Naive thymus-derived CD4-positive, alpha-beta T cell (primary cell): Measurements from ENCODE around the gene CLCN7. TPM values are rescaled to one million over a fixed set of nuclear protein-coding genes. Genes with fewer than 3 reads are reported as not detected.

Source experiments
- ATAC-seq: fragments of 150-1000 bp; cut with Tn5 transposase; 2 replicates; pipeline ENCODE4 v1.10.0; 2021; ENCODE audit warnings: mild to moderate bottlenecking, moderate library complexity
- CTCF ChIA-PET: fragments of 350-600 bp; sonication (Branson Sonifier 250); formaldehyde crosslinking; loops from one replicate; lab custom pipeline; 2021; ENCODE audit warnings: antibody characterized with exemption; lab: Charles Lee
- POLR2A ChIA-PET: fragments of 350-600 bp; sonication (Branson Sonifier 250); formaldehyde crosslinking; loops from one replicate; lab custom pipeline; 2021; ENCODE audit warnings: antibody characterized with exemption, inconsistent platforms; lab: Charles Lee
- DNase-seq, 9 donors: peaks; one replicate each; pipeline versions ENCODE4 v3.0.0 to v3.0.0-alpha.2; 2020 to 2022; ENCODE audit warnings: mixed read lengths in 1 of 9
- H3K27ac ChIP-seq: one replicate; pipeline ENCODE4 v1.7.0; 2013; ENCODE audit warnings: mild to moderate bottlenecking, low read depth, low read length, moderate library complexity
- H3K27me3 ChIP-seq, 2 donors: one replicate each; pipeline ENCODE4 v1.7.0; 2013; ENCODE audit warnings: low read length in 2 of 2, mild to moderate bottlenecking in 2 of 2, moderate library complexity in 2 of 2; ENCODE audit not compliant: control insufficient read depth in 2 of 2, insufficient read depth in 2 of 2
- H3K36me3 ChIP-seq, 3 experiments: 1 replicate in 2 of 3; 2 replicates in 1 of 3; pipeline ENCODE4 v1.7.0; 2013; ENCODE audit warnings: low read length in 3 of 3, mild to moderate bottlenecking in 3 of 3, moderate library complexity in 1 of 3; ENCODE audit not compliant: insufficient read depth in 3 of 3, control insufficient read depth in 2 of 3
- H3K4me1 ChIP-seq, 2 donors: one replicate each; pipeline ENCODE4 v1.7.0; 2013; ENCODE audit warnings: low read length in 2 of 2, mild to moderate bottlenecking in 2 of 2, moderate library complexity in 1 of 2; ENCODE audit not compliant: control insufficient read depth in 2 of 2, insufficient read depth in 2 of 2
- H3K4me3 ChIP-seq: 2 replicates; pipeline ENCODE4 v1.7.0; 2013; ENCODE audit warnings: mild to moderate bottlenecking, low read length
- H3K9me3 ChIP-seq, 3 experiments: 1 replicate in 2 of 3; 2 replicates in 1 of 3; pipeline ENCODE4 v1.7.0; 2013; ENCODE audit warnings: low read length in 3 of 3; ENCODE audit not compliant: control insufficient read depth in 2 of 3
- H3K27ac Mint-ChIP-seq, 9 donors: one replicate each; pipeline ENCODE4 v1.8.0; 2020 to 2022; ENCODE audit warnings: mixed read lengths in 9 of 9, mild to moderate bottlenecking in 8 of 9, moderate library complexity in 5 of 9, inconsistent platforms in 2 of 9
- H3K27me3 Mint-ChIP-seq, 5 donors: one replicate each; pipeline ENCODE4 v1.8.0; 2021 to 2022; ENCODE audit warnings: mixed read lengths in 5 of 5, mild to moderate bottlenecking in 1 of 5
- H3K36me3 Mint-ChIP-seq, 5 donors: one replicate each; pipeline ENCODE4 v1.8.0; 2020 to 2022; ENCODE audit warnings: mixed read lengths in 5 of 5, mild to moderate bottlenecking in 3 of 5, inconsistent platforms in 1 of 5
- H3K4me1 Mint-ChIP-seq, 7 donors: one replicate each; pipeline ENCODE4 v1.8.0; 2020 to 2022; ENCODE audit warnings: mixed read lengths in 7 of 7, mild to moderate bottlenecking in 3 of 7, inconsistent platforms in 1 of 7
- H3K4me3 Mint-ChIP-seq, 10 donors: one replicate each; pipeline ENCODE4 v1.8.0; 2020 to 2022; ENCODE audit warnings: mild to moderate bottlenecking in 10 of 10, mixed read lengths in 10 of 10, moderate library complexity in 6 of 10, inconsistent platforms in 2 of 10
- H3K9me3 Mint-ChIP-seq, 11 donors: one replicate each; pipeline ENCODE4 v1.8.0; 2020 to 2022; ENCODE audit warnings: mixed read lengths in 11 of 11, mild to moderate bottlenecking in 4 of 11, inconsistent platforms in 1 of 11, moderate library complexity in 1 of 11
- intact Hi-C, 2 donors: fragments of 100-400 bp; cut with micrococcal nuclease; formaldehyde crosslinking; loops; one replicate each; pipeline ENCODE4 v1.15.1; 2023
- polyA plus RNA-seq, 2 donors: library from polyadenylated mRNA; unstranded; fragments of 300-500 nt; fragmentation: Illumina TruSeq; gene quantifications; one replicate each; pipeline ENCODE4 v1.2.3, GENCODE V29; 2021
- total RNA-seq, 6 experiments: library from RNA in 5 of 6; stranded (reverse) in 5 of 6; gene quantifications; 1 replicate in 5 of 6; 2 replicates in 1 of 6; pipeline ENCODE4 v1.2.3 and lab custom pipeline; 2021 to 2026

The CLCN7 gene
- total and polyA plus RNA-seq, 7 experiments from 2014 or later: 17.0 to 140 (median 106) TPM

GRCh38 chr16:1435921-1436697 lies 38.7 kb downstream of the CLCN7 start:
- no peak overlapping the region for H3K4me3 Mint-ChIP-seq
- intact Hi-C loops: no loop called here
- peaks cover 0 to 2% (median 0%) of the 10 kb centered on the region in 5 donors for H3K27me3 Mint-ChIP-seq
- Histone ChIP-seq H3K36me3 (peaks cover 0 to 6% (median 0%) of the 10 kb centered on the region in 3 experiments), H3K4me3 (no peak overlapping the region), H3K9me3 (no peaks in the 10 kb centered on the region), H3K27me3 (no peaks in the 10 kb centered on the region), H3K4me1 (no peaks in the 10 kb centered on the region), H3K27ac (no peak overlapping the region)
- H3K36me3 Mint-ChIP-seq: no peaks in the 10 kb centered on the region
- DNase-seq: no peak
- H3K9me3 Mint-ChIP-seq: no peaks in the 10 kb centered on the region
- no peak overlapping the region for H3K27ac Mint-ChIP-seq
- no peak for ATAC-seq
- ChIA-PET CTCF (interaction anchor here (0.6 kb wide), 1 partner anchor 799 kb away, joined by 3 read pairs; no protein-coding TSS in a partner anchor), POLR2A (no interaction called here)
- peaks cover 0 to 3% (median 0%) of the 10 kb centered on the region in 7 donors for H3K4me1 Mint-ChIP-seq

DNA sequence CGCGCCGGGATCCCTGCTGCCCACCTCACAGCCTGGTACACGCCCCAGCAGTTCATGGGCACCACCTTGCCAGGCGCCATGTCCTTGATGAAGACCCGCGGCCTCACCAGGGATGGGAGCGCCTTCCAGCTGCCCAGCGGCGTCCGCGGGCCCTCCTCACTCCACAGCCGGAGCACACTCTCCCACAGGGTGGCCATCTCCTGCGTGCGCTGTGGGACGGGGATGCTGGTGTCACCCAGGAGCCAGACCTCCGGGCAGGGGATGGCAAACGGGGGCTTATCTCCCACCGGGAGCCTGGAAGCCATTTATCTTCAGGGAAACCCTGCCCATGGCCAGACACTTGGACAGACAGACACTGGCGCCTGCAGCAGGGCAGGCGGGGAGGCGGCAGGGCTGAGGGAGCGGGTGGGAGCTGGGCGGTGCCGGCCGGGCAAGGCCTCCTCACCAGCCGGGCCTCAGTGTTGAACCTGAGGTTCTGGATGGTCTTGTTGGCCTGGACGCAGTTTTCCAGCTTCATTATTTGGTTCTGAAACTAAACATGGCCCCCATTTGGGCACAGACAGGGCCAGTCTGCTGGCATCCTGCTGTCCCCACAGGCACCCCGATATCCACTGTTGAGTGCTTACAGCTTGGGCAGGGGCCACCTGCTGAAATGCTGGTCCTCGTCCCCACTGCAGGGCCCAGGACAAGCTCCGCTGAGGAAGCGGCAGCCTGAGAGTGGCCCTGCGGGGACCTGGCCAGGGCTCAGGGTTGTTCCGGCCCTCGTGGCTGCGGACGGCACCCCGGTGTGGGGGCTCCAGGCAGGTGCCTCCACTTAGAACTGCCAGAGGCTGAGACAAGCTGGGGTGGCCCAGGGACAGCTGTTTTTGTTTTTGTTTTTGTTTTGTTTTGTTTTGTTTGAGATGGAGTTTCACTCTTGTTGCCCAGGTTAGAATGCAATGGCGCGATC lies 39.9 kb downstream of the CLCN7 start:
- no peak overlapping the region for H3K27ac ChIP-seq
- DNase-seq: no peak
- H3K27me3 ChIP-seq: no peaks in the 10 kb centered on the region
- Mint-ChIP-seq H3K9me3 (no peaks in the 10 kb centered on the region), H3K4me3 (no peak overlapping the region), H3K36me3 (no peaks in the 10 kb centered on the region), H3K27me3 (peaks cover 0 to 2% (median 0%) of the 10 kb centered on the region in 5 donors), H3K27ac (no peak overlapping the region), H3K4me1 (peaks cover 0 to 3% (median 0%) of the 10 kb centered on the region in 7 donors)
- POLR2A ChIA-PET: no interaction called here
- CTCF ChIA-PET: no interaction called here
- intact Hi-C loops: no loop called here
- no peak overlapping the region for H3K4me3 ChIP-seq
- H3K36me3 ChIP-seq: peaks cover 0 to 6% (median 0%) of the 10 kb centered on the region in 3 experiments
- ATAC-seq: no peak
- H3K9me3 ChIP-seq: no peaks in the 10 kb centered on the region
- H3K4me1 ChIP-seq: no peaks in the 10 kb centered on the region

GRCh38 chr16:1433756-1434155 lies 41.1 kb downstream of the CLCN7 start:
- H3K4me1 ChIP-seq: no peaks in the 10 kb centered on the region
- no peak overlapping the region for H3K4me3 ChIP-seq
- H3K36me3 Mint-ChIP-seq: no peaks in the 10 kb centered on the region
- intact Hi-C loops: no loop called here
- ATAC-seq (no peak), DNase-seq (no peak)
- peaks cover 0 to 6% (median 0%) of the 10 kb centered on the region in 3 experiments for H3K36me3 ChIP-seq
- H3K27ac Mint-ChIP-seq: no peak overlapping the region
- H3K4me1 Mint-ChIP-seq: peaks cover 0 to 3% (median 0%) of the 10 kb centered on the region in 7 donors
- CTCF ChIA-PET: no interaction called here
- no peaks in the 10 kb centered on the region for H3K9me3 ChIP-seq
- H3K4me3 Mint-ChIP-seq: peak overlapping the region in 1 of 10 donors; percentile 14
- no peaks in the 10 kb centered on the region for H3K27me3 ChIP-seq
- H3K9me3 Mint-ChIP-seq: no peaks in the 10 kb centered on the region
- peaks cover 0 to 2% (median 0%) of the 10 kb centered on the region in 5 donors for H3K27me3 Mint-ChIP-seq
- POLR2A ChIA-PET: interaction anchor here (1.7 kb wide), 1 partner anchor 59 kb away, joined by 6 read pairs; no protein-coding TSS in a partner anchor
- H3K27ac ChIP-seq: peak overlapping the region; percentile 63

- intact Hi-C loops: no loop called here
- H3K4me3 Mint-ChIP-seq: peak overlapping the region in 1 of 10 donors; percentile 74
These were observed 41.6 kb downstream of the CLCN7 start for GRCh38 chr16:1433263-1433560.

GRCh38 chr16:1432388-1433262 lies 42.2 kb downstream of the CLCN7 start:
- H3K9me3 Mint-ChIP-seq: no peaks in the 10 kb centered on the region
- Histone ChIP-seq H3K27me3 (no peaks in the 10 kb centered on the region), H3K36me3 (peaks cover 0 to 6% (median 0%) of the 10 kb centered on the region in 3 experiments), H3K4me1 (no peaks in the 10 kb centered on the region), H3K9me3 (no peaks in the 10 kb centered on the region), H3K27ac (peak overlapping the region; percentile 63), H3K4me3 (peak overlapping the region; percentile 24)
- peaks cover 0 to 3% (median 0%) of the 10 kb centered on the region in 7 donors for H3K4me1 Mint-ChIP-seq
- peaks cover 0 to 2% (median 0%) of the 10 kb centered on the region in 5 donors for H3K27me3 Mint-ChIP-seq
- DNase-seq: no peak
- no peak for ATAC-seq
- ChIA-PET POLR2A (interaction anchor here (0.6 to 1.7 kb wide), 8 partner anchors 11 to 394 kb away, joined by 3 to 18 read pairs (median 5); partner anchors contain the start of genes FAHD1, HAGH and UQCC4), CTCF (interaction anchor here (0.6 kb wide), 1 partner anchor 1460 kb away, joined by 4 read pairs; no protein-coding TSS in a partner anchor)
- intact Hi-C loops: no loop called here
- peak overlapping the region in 9 of 10 donors; percentile 21 to 74 (median 51) for H3K4me3 Mint-ChIP-seq
- no peaks in the 10 kb centered on the region for H3K36me3 Mint-ChIP-seq
- H3K27ac Mint-ChIP-seq: peak overlapping the region in 4 of 9 donors; percentile 46 to 85 (median 58)

More at GRCh38 chr16:1433263-1433560, 41.6 kb downstream of the CLCN7 start:
- ATAC-seq: no peak
- no peak for DNase-seq
- H3K27ac ChIP-seq: peak overlapping the region; percentile 63
- no peaks in the 10 kb centered on the region for H3K9me3 ChIP-seq
- H3K36me3 ChIP-seq: peaks cover 0 to 6% (median 0%) of the 10 kb centered on the region in 3 experiments
- Mint-ChIP-seq H3K27ac (no peak overlapping the region), H3K36me3 (no peaks in the 10 kb centered on the region), H3K27me3 (peaks cover 0 to 2% (median 0%) of the 10 kb centered on the region in 5 donors), H3K4me1 (peaks cover 0 to 3% (median 0%) of the 10 kb centered on the region in 7 donors), H3K9me3 (no peaks in the 10 kb centered on the region)
- ChIA-PET POLR2A (interaction anchor here (0.9 to 1.7 kb wide), 6 partner anchors 12 to 394 kb away, joined by 3 to 18 read pairs (median 5); partner anchors contain the start of genes FAHD1, HAGH and UQCC4), CTCF (no interaction called here)
- no peaks in the 10 kb centered on the region for H3K27me3 ChIP-seq
- no peaks in the 10 kb centered on the region for H3K4me1 ChIP-seq
- no peak overlapping the region for H3K4me3 ChIP-seq
